ENCODE measurements around the gene GATAD2A.

GATAD2A gene

DNA sequence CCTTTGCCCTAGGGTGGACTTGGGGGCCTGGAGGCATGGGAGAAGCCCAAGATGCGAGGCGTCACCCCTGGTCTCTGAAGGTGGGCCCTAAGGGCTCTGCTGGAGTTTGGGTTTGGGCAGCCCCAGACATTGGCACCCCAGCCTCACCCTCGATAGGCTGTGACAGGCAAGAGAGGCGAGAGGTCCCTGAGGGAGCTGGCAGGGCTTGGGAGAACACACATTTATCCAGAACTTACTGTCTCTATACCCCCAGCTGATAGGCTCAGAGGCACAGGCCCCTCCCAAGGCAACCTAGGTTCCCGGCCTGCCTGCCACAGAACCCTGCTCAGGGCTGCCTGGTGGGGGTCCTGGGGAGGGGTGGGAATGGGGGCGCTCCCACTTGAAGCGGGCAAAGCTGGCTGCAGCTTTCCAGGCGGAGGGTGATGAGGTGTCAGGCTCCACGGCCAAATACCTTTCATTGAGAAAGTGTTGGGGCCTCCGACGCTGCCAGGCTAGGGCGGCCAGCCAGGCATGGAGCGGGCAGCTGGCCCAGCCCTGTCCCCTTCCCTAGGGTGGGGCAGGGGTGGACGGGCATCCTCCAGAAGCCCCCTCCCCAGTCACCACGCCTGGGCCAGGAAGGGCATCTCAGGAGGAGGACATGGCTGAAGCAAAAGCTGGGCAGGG, 142.3 kb downstream of the GATAD2A start:
- no peak for DNase-seq

- DNase-seq, result no peak
Measured at GRCh38 chr19:19548915-19549759, 143.7 kb downstream of the GATAD2A start.

GRCh38 chr19:19549804-19550464, 144.5 kb downstream of the GATAD2A start:
- no peak for DNase-seq

- DNase-seq, result no peak
Measured at GRCh38 chr19:19550485-19550929, 145.0 kb downstream of the GATAD2A start.

GRCh38 chr19:19550972-19551852, 145.7 kb downstream of the GATAD2A start:
- DNase-seq, result no peak

- no peak for DNase-seq
Measured at GRCh38 chr19:19551853-19552192, 146.3 kb downstream of the GATAD2A start.

DNA sequence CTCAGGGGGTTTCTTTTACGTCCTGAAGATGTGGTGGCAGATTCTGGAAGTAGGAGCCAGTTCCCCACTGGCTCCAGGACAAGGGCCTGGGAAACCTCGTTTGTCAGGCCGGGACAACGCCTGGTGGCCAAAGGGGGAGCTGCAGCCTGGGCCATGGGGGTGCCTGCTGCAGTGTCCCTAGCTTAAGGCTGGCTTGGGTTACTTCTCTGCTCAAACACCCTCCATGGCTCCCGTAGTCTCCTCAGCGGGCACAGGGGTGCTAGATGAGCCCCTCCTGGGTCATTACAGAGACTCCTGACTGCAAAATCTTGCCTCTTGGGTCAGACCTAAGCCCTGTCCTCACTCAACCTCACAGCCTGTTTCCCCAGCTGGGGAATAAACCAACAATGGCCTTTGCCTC, 147.3 kb downstream of the GATAD2A start:
- DNase-seq, result no peak

DNA sequence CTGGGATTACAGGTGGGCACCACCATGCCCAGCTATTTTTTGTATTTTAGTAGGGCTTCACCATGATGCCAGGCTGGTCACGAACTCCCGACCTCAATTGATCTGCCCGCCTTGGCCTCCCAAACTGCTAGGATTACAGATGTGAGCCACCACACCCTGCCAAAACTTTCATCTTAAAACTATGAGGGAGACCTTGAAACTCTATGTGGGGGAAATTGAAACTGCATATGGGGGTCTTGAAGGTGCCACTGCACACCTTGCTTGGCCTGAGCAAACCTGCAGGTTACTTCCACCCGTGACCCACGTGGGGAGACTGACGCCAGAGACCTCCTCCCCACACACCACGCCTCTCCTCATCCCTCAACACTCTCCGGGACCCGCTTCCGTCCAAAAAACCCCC, 148.2 kb downstream of the GATAD2A start:
- no peak for DNase-seq

GRCh38 chr19:19554074-19555023, 148.9 kb downstream of the GATAD2A start:
- no peak for DNase-seq

DNA sequence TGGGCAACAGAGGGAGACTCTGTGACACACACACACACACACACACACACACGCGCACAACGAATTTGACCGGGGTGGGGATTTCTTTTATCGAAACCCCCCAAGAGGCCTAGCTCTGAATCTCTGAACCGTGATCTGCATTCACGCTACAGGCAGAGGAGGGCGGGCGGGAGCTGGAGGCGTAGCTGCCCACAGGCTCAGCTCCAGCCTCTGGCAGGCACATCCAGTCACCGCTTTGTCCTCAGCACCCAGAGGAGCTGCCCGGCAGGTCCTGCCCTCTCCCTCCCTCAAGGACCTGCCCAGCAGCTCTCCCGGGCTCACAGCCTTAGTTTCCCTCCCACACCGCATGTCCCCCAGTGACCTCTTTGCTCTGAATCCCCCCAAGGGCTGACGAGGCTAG, 152.6 kb downstream of the GATAD2A start:
- no peak for DNase-seq
